NCI-H69 (cell line): Measurements from ENCODE around the gene EIF1.
"Not testable (repeated sequence)": the region's sequence is repeated elsewhere in the genome, so short reads cannot be mapped to it uniquely, and the experiment has no call there.

Source experiments
- DNase-seq: peaks from one replicate; lab custom pipeline; 2025; lab: John Stamatoyannopoulos, UW

The EIF1 gene

GRCh38 chr17:41688641-41689496 lies at the start of gene EIF1:
TSS of gene EIF1 (plus strand) at chr17:41688885. CDS start at chr17:41689039, 154 bp downstream.
- peak; percentile 100 for DNase-seq

- no peak for DNase-seq
These were observed 49.7 kb upstream of the EIF1 start for GRCh38 chr17:41638941-41639340.

GRCh38 chr17:41639492-41640473 lies 48.9 kb upstream of the EIF1 start:
- no peak for DNase-seq

DNA sequence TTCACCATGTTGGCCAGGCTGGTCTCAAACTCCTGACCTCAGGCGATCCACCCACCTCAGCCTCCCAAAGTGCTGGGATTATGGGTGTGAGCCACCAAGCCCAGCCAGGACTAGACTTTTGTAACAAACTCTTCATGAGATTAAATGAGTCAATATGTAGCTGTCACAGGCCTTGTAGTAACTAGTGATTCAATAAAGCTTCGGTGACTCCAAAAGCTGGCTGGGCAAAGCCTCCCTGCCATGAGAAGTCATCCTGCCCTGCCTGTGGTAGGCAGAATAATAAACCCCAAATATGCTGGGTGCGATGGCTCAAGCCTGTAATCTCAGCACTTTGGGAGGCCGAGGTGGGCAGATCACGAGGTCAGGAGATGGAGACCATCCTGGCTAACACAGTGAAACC lies 48.1 kb upstream of the EIF1 start:
- not testable (repeated sequence) for DNase-seq

DNA sequence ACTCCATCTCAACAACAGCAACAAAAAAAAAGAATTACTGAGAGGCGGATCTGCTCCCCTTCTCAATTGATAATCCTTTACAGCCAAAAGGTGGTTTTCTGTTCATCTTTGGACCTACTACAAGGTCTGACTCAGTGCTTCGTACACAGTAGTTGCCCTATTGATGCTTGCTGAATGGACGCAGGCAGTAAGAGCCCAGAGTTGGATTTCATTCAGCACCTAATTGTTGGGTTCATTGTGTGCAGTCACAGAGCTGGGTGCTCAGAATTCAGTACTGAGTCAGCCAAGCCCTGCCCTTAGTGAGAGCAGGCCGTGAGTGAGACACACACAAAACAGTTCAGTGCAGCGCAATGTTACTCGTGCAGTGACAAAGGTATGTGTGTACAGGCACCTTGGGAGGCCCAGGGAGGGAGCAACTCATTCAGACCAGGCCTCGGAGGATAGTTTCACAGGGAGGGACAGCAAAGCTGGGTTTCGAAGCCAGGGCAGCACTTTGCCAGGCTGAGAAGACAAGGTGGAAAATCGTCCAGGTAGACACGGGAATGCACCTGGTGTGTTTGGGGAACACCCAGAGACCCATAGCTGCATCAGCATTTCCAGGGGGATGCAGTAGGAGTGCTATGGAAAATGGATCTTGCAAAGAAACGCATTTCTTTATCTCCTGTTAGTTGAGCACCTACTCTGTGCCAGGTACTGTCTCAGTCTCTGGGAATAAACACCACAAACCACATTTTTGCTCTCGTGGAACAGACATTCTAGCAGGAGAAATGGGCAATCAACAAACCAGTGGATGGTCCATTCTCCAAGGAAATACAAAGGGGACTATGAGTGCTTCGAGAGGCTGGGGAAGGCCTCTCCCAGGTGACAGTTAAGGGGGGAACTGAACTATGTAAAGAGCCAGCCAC lies 46.2 kb upstream of the EIF1 start:
- no peak for DNase-seq

DNA sequence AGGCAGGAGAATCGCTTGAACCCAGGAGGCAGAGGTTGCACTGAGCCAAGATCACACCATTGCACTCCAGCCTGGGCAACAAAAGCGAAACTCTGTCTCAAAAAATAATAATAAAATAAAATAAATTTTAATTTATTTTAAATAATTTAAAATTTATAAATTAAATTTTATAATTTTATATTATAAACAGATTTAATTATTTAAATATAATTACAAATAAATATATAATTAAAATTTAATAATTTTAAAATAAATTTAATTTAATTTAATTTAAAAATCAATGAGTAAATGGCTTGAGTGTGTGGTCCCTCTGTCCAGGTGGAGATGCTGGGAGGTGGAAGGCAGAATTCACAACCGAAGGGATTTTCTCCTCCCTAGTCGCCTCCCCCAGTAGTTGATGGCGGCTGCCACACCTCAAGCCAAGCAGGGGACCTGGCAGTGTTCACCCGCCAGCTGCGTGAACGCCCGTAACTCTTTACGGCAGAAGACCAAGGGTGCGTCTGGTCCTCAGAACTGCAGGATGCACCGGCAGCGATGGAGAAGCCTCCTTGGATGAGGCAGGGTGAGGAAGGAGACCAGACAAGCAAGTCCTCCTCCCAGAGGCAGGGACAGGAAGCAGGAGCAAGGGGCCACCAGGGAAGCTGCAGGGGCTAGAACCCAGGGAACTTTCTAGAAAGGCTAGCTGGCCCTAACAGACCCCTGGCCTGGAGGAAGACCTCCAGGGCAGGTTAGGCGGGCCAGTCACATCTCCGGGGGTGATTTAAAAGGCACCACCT lies 41.5 kb upstream of the EIF1 start:
- peak; percentile 73 for DNase-seq

GRCh38 chr17:41647940-41648410 lies 40.7 kb upstream of the EIF1 start:
- DNase-seq = peak; percentile 89

DNA sequence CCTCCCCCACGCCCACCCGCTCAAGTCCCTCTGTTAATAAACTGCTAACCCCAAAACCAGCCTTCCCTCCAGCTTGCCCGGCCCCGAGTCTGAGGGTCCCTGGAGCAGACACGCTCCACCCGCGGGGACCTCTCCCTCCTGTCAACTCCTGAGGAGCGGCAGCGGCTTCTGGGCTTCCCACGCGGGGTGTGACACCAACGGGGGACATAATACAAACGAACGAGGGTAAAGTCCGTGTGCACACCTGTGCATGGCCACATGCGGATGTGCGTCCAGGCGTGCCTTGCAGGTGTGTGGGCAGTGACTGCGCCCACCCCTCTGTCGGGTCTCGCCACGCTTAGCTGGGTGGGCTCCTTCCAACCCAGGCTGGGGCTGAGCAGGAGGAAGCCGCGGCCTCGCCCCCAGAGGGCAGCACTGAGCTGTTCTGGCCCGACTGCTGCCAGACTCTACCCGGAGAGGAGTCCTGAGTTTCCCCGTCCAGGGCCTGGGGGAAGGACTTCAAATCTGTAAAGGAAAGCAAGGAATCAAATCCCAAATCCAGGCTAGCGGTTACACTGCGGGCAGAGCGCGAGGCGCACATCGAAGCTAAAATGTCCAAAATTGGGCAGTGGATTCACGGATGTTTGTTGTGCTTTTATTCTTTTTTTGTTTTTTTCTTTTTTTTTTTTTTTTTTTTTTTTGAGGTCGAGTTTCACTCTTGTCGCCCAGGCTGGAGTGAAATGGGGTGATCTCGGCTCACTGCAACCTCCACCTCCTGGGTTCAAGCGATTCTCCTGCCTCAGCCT lies 40.1 kb upstream of the EIF1 start:
- DNase-seq = peak; percentile 89

- no peak for DNase-seq
These were observed 38.7 kb upstream of the EIF1 start for GRCh38 chr17:41649923-41650519.

GRCh38 chr17:41650794-41651624 lies 37.7 kb upstream of the EIF1 start:
- DNase-seq = no peak

GRCh38 chr17:41651625-41652460 lies 36.8 kb upstream of the EIF1 start:
- DNase-seq = no peak

- DNase-seq = no peak
These were observed 36.2 kb upstream of the EIF1 start for GRCh38 chr17:41652461-41652970.

GRCh38 chr17:41653421-41653820 lies 35.3 kb upstream of the EIF1 start:
- DNase-seq = no peak

GRCh38 chr17:41653892-41654677 lies 34.6 kb upstream of the EIF1 start:
- DNase-seq = peak; percentile 45

- no peak for DNase-seq
These were observed 33.7 kb upstream of the EIF1 start for GRCh38 chr17:41654678-41655607.
